Stimulated activated CD4-positive, alpha-beta T cell treated with anti-CD3 and anti-CD28 coated beads, Interleukin-4, amount 100 ng/mL, for 1 hour (primary cell): ENCODE results near the gene GPATCH8.
"Not testable (repeated sequence)": the region's sequence is repeated elsewhere in the genome, so short reads cannot be mapped to it uniquely, and the experiment has no call there.

ENCODE experiments used
- DNase-seq: peaks from one replicate; pipeline ENCODE4 v3.0.0-alpha.2; 2020

The GPATCH8 gene

DNA sequence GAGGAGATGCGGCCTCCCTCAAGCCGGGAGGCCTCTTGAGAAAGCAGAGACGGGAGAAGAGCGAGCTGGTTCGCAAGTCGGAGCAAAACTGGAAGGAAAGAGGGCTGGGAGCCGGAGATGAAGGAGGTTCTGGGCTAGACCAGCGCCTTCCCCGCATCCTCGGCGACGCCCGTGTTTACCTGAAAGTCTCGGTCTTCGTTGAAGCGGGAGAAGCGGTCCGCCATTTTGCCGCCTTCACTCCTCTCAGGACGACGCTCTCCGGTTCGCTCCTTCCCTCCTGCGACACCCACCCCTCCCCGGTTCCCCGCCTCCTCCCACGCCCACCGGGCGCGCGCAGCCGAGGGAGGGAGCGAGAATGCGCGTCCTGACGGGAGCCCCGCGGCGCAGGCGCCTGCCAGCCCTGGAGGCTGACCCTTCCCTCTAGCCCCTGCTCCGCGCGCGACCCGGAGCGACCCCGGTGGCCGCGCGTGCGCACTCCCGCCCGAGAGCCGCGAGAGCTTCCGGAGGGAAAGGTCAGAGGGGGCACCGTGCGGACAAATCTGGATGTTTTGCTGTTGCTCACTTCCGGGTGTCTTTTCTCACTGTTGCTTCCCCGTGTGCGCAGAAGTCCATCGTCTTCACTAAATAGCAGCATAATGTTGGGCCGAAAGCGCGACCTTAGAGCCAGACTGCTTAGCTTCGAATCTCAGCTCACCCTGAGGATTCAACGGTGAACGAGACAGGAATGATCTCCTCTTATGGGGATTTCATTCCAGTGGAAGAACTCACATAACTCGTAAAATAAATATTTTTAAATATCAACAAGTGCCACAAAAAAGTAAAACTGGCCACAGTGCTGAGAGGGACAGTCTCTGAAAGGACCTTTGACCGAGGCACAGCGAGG lies at the start of gene GPATCH8:
Gene GPATCH8, minus strand, starts transcription at position 260 of the 883 bp plus-strand sequence. Its CDS starts 36 bp downstream, at position 224.
- peak; percentile 91 for DNase-seq

GRCh38 chr17:44552361-44552760 lies 49.2 kb upstream of the GPATCH8 start:
- no peak for DNase-seq

- DNase-seq: no peak
These were observed 46.5 kb upstream of the GPATCH8 start for GRCh38 chr17:44549686-44550085.

DNA sequence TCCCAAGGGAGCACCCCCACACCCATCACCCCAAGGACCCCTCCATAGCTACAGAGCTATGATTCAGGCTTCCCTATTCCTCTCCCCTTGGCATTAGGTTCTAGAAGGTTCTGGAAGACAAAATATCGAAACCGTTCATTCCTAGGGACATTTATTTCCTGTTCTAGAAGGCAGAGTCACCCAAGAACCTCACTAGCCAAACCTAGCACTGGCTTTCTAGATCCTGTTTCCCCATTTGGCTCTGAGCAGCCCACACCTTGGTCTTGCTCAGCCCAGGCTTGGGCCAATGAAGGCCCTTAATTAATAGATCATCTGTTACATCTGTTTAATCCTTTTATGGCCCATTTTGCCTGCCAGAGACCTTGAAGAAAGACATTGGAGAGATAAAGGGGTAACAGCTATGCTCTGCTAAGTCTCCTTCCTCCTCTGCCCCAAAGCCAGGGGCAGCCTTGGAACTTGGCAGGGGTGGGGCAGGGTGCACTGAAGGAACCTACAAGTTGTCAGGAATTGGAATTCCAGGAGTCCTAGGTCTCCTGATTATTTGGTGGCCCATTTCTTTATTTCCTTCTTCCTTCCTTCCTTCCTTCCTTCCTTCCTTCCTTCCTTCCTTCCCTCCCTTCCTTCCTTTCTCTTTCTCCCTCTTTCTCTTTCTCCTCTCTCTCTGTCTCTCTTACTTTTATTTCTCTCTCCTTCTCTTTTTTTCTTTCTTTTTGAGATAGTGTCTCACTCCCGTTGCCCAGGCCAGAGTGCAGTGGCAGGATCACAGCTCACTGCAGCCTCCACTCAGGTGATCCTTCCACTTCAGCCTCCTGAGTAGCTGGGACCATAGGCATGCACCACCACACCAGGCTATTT lies 45.4 kb upstream of the GPATCH8 start:
- DNase-seq: no peak

DNA sequence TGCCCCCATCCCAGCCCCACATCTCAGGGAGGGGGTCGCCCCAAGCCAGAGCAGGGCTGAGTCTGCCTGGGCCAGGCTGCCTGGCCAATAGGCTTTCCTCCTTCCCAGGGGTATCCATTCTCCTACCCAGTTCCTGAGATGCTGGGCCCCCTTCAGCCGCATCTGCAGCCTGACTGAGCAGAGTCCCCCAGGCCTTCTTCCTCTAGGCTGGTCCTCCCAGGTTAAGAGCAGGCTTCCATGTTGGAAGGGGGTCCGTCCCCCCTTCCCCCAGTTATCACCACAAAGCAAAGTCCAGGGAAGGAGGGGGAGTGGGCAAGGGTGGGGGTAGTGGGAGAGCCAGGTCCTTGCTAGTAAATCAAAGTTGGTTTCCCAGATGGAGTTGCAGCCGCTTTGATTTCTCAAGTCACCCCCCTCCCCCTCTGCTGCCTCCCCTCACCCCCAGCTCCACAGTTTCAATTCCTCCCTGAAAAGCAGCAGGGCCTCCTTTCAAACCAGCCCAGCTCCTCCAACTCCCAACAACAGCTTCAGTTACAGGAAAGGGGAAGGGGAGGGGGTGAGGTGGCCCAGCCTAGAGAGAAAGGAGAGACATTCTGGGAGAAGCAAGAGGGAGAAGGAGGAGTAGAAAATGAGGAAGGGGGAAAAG lies 44.5 kb upstream of the GPATCH8 start:
- DNase-seq: no peak

GRCh38 chr17:44546671-44547606 lies 43.7 kb upstream of the GPATCH8 start:
- DNase-seq: no peak

- no peak for DNase-seq
These were observed 40.8 kb upstream of the GPATCH8 start for GRCh38 chr17:44543905-44544523.

DNA sequence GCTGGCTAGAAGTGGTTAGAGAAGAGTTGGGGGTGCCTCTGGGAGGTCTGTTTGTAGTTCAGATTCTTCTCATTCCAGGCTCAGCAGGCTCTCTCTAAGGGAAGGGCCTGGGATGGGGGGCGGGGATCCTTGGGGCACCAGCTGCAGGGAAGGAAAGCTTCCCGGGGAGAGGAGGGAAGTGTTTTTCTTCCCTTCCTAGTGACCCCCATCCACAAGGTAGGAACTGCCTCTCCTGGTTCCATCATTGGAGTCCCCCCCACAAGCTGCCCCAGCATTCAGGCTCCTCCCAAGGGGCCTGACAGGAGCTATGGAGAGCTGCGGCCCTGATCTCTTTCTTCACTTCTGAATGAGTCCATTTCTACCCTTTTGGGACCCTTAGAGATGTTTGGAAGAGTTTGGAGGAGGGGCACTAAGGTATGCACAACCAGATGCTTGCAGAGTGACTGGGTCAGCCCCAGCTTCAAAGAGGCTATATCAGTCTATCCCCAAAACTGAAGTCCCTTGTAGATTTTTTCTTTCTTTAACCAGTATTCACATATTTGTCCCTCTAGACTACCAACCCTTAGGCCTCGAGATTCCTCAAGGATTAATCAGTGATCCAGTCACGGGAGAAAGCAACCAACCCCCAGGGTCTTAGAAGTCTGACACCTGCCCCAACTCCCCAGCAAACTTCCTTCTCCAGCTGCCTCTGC lies 40.2 kb upstream of the GPATCH8 start:
- no peak for DNase-seq

DNA sequence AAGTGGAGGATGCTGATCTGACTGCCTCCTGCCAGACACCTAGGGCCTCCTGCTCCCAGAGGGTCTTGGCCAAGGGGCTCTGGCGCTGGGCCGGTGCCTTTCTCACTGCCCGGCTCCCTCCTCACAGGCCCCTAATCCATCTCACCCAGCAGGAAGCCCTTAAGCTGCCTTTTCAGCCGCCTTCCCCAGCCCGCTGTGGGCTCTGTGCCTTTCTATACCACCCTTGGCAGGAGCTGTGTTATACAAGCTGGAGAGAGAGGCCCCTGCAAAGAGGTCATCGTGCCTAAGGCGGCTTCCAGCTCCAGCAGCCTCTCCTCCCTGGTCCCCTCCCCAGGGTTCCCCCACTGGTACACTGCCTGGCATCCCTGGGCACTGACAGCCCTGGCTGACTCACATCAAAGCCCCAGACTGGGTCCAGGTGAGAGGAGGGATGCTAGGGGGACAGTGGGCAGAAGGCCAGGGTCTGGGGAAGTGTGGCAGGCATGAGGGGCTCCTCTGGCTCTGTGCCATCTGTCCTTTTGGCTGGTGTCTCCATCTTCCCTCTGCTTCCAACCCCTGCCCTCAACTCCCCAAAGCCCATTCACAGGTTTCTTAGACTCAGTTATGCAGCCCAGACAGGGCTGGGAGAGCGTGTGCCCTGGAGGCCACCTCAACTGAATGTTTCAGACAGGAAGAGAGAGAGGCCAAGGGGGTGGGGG lies 38.8 kb upstream of the GPATCH8 start:
- DNase-seq: no peak

GRCh38 chr17:44540246-44541084 lies 37.3 kb upstream of the GPATCH8 start:
- DNase-seq: no peak

DNA sequence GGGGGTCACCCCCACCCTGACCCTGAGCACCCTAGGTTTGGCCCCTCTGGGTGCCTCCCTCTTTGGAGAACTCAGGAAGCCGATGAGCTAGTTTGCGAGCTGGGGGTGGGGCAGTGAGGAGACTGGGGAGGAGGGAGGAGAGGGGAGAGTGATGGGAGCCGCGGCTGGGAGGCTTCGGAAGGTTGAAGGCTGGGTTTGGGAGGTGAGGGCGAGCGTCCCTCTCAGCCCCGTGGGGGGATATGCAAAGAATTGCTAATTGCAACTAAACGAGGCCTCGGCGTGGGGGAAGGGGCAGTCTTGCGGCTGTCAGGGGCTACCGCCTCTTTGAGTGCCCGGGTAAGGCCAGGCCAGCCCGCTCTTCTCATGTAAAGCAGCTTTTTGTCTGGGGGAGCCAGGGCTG lies 36.5 kb upstream of the GPATCH8 start:
- no peak for DNase-seq

DNA sequence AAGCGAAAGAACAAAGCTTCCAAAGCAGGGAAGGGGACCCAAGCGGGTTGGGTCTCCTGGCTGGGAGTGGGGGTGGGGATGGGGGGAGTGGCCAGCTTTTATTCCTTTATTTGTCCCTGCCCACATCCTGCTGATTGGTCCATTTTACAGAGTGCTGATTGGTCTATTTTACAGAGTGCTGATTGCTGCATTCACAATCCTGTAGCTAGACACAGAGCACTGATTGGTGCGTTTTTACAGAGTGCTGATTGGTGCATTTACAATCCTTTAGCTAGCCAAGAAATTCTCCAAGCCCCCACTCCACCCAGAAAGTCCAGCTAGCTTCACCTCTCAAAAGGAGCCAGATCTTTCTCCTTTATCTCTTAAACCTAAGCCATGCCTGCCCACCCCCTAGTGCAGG lies 34.7 kb upstream of the GPATCH8 start:
- DNase-seq: not testable (repeated sequence)

- no peak for DNase-seq
These were observed 33.1 kb upstream of the GPATCH8 start for GRCh38 chr17:44536090-44536953.

DNA sequence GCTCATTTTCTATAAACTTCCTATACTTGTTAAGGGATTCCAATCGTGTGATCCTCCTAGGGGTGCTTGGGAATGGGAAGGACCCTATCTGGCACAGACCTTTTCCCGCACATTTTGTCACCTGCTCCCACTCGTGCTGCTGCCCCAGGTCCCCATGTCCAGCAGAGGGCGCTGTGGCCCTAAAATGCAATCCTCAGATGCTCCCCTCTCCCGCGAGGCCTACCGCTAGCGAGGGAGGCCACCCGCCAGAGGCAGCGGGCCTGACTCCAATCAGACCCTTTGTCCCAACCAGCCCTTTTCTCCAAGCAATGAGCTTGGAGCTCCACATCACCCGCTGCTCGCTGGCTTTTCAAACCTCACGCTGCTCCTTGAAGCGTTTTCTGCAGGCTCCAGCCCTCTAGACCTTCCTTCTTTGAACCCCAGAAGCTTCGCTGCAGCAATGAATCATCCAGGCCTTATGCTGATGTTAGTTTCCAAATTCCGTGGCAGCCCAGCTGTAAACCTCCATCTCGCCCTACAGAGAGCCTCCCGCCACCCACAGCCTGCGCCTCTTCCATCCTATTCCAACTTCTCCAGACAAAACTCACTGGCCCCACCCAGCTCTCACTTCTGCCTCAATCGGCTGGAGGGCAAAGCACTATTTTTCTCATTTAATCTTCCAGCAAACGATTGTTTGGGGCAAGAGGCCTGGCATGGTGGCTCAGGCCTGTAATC lies 30.5 kb upstream of the GPATCH8 start:
- DNase-seq: peak; percentile 88

- DNase-seq: no peak
These were observed 27.8 kb upstream of the GPATCH8 start for GRCh38 chr17:44530896-44531418.

DNA sequence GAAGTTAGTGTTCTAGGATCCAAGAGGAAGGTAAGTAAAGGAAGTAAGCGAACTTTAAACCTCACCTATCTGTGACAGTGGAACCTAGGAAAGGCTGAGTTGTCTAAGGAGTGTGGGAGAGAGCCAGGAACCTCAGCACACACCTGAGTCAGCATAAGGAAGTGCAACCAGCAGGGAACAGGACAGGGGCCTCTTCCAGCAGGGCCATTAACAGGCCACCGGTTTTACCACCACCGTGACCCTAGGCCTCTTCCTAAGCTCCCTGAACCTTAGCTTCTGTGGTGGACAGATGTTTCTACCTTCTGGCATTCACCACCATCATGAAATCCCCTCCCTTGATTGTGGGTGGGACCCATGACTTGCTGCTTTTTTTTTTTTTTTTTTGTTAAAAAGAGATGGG lies 26.7 kb upstream of the GPATCH8 start:
- DNase-seq: no peak

- no peak for DNase-seq
These were observed 24.7 kb upstream of the GPATCH8 start for GRCh38 chr17:44527954-44528353.
